ENCODE data around the gene ZNF500. TPM values are rescaled to one million over a fixed set of nuclear protein-coding genes. Genes with fewer than 3 reads are reported as not detected.
"Not testable (repeated sequence)": the region's sequence is repeated elsewhere in the genome, so short reads cannot be mapped to it uniquely, and the experiment has no call there.

The ZNF500 gene
- total RNA-seq, 1 donor from 2014 or later, result 10.9 TPM

- DNase-seq, result no peak
Observed at GRCh38 chr16:4795828-4796572, 29.0 kb upstream of the ZNF500 start.

- DNase-seq, result no peak
Observed at GRCh38 chr16:4795181-4795827, 28.3 kb upstream of the ZNF500 start, which contains the start of gene SMIM22. TSS of gene SMIM22 (plus strand) at chr16:4795369. CDS start at chr16:4795735, 366 bp downstream.

GRCh38 chr16:4792951-4793513 lies 26.1 kb upstream of the ZNF500 start:
- DNase-seq, result no peak

- DNase-seq, result no peak
Observed at GRCh38 chr16:4790871-4791270, 23.9 kb upstream of the ZNF500 start.

GRCh38 chr16:4790261-4790660 lies 23.3 kb upstream of the ZNF500 start:
- DNase-seq, result no peak

GRCh38 chr16:4788910-4789309 lies 21.9 kb upstream of the ZNF500 start:
- DNase-seq, result no peak

GRCh38 chr16:4788489-4788889 lies 21.5 kb upstream of the ZNF500 start:
- DNase-seq, result no peak

GRCh38 chr16:4787627-4788482 lies 20.9 kb upstream of the ZNF500 start, which contains the start of gene SEPTIN12:
TSS of gene SEPTIN12 (minus strand) at chr16:4788345. CDS start at chr16:4787645, 700 bp downstream.
- DNase-seq, result no peak

GRCh38 chr16:4787068-4787467 lies 20.1 kb upstream of the ZNF500 start:
- DNase-seq, result no peak

- DNase-seq, result no peak
Observed at GRCh38 chr16:4785758-4786433, 18.9 kb upstream of the ZNF500 start.

- not testable (repeated sequence) for DNase-seq
Observed at GRCh38 chr16:4784444-4784987, 17.6 kb upstream of the ZNF500 start.

GRCh38 chr16:4783951-4784336 lies 17.0 kb upstream of the ZNF500 start:
- no peak for DNase-seq

GRCh38 chr16:4783251-4783950 lies 16.4 kb upstream of the ZNF500 start:
- DNase-seq, result no peak

GRCh38 chr16:4780235-4780634 lies 13.3 kb upstream of the ZNF500 start:
- no peak for DNase-seq

GRCh38 chr16:4778050-4778392 lies 11.1 kb upstream of the ZNF500 start:
- DNase-seq, result no peak

GRCh38 chr16:4777339-4778049 lies 10.5 kb upstream of the ZNF500 start:
- DNase-seq, result no peak

GRCh38 chr16:4776141-4776705 lies 9.3 kb upstream of the ZNF500 start:
- DNase-seq, result no peak

GRCh38 chr16:4775005-4775404 lies 8.0 kb upstream of the ZNF500 start:
- DNase-seq, result no peak

- no peak for DNase-seq
Observed at GRCh38 chr16:4772351-4772750, 5.4 kb upstream of the ZNF500 start.

- no peak for DNase-seq
Observed at GRCh38 chr16:4771646-4772045, 4.7 kb upstream of the ZNF500 start.

GRCh38 chr16:4769306-4769638 lies 2.3 kb upstream of the ZNF500 start:
- no peak for DNase-seq

Data from dermis blood vessel endothelial cell (primary cell).